NK-92 (cell line): ENCODE results near the gene CDK5.
"Not testable (repeated sequence)": the region's sequence is repeated elsewhere in the genome, so short reads cannot be mapped to it uniquely, and the experiment has no call there.

Experiments used
- DNase-seq: peaks from one replicate; lab custom pipeline; 2025; ENCODE audit not compliant: unreplicated experiment; lab: John Stamatoyannopoulos, UW

CDK5 gene

GRCh38 chr7:151058781-151059366 lies 1.2 kb upstream of the CDK5 start:
- no peak for DNase-seq

- DNase-seq = peak; percentile 93
Measured at GRCh38 chr7:151057989-151058780, 488 bp upstream of the CDK5 start.

GRCh38 chr7:151056666-151057505 lies 811 bp downstream of the CDK5 start:
- DNase-seq = no peak

GRCh38 chr7:151056283-151056665 lies 1.4 kb downstream of the CDK5 start:
- DNase-seq = no peak

GRCh38 chr7:151053751-151054150 lies 3.9 kb downstream of the CDK5 start:
- no peak for DNase-seq

- DNase-seq = no peak
Measured at GRCh38 chr7:151053096-151053495, 4.6 kb downstream of the CDK5 start.

GRCh38 chr7:151051108-151051507 lies 6.6 kb downstream of the CDK5 start:
- no peak for DNase-seq

GRCh38 chr7:151048911-151049463 lies 8.7 kb downstream of the CDK5 start:
- no peak for DNase-seq

- DNase-seq = no peak
Measured at GRCh38 chr7:151047976-151048815, 9.5 kb downstream of the CDK5 start, which contains the start of gene ASIC3. Gene ASIC3, plus strand, starts transcription at chr7:151048531. Its CDS starts 355 bp downstream, at chr7:151048886.

- DNase-seq = no peak
Measured at GRCh38 chr7:151046603-151047573, 10.8 kb downstream of the CDK5 start.

- DNase-seq = no peak
Measured at GRCh38 chr7:151045967-151046366, 11.7 kb downstream of the CDK5 start.

GRCh38 chr7:151045262-151045661 lies 12.4 kb downstream of the CDK5 start:
- no peak for DNase-seq

GRCh38 chr7:151043959-151044358 lies 13.7 kb downstream of the CDK5 start:
- no peak for DNase-seq

GRCh38 chr7:151043449-151043848 lies 14.2 kb downstream of the CDK5 start:
- not testable (repeated sequence) for DNase-seq

- no peak for DNase-seq
Measured at GRCh38 chr7:151040616-151041375, 16.9 kb downstream of the CDK5 start.

- no peak for DNase-seq
Measured at GRCh38 chr7:151039850-151040548, 17.7 kb downstream of the CDK5 start.

- no peak for DNase-seq
Measured at GRCh38 chr7:151038951-151039849, 18.5 kb downstream of the CDK5 start.
